ENCODE results near the gene GABBR2. TPM values are rescaled to one million over a fixed set of nuclear protein-coding genes. Genes with fewer than 3 reads are reported as not detected.
"Not testable (repeated sequence)": the region's sequence is repeated elsewhere in the genome, so short reads cannot be mapped to it uniquely, and the experiment has no call there.

GABBR2 gene
- total RNA-seq, 1 donor from 2014 or later: not detected

GRCh38 chr9:98276907-98277469 is 431.7 kb downstream of the GABBR2 start:
- no peak for ATAC-seq

DNA sequence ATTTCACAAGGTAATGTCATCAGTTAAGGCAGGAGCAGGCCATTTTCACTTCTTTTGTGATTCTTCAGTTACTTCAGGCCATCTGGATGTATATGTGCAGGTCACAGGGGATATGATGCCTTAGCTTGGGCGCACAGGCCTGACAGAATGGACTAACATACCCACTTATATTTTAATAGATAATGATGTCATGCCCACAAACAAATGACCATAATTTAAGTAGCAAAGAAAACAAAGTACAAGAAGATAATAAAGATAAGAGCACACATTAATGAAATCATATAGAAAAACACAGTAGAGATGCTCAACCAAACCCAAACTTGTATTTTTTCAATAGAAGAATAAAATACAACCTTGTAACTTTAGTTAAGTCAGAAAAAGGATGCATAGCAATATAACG is 433.6 kb downstream of the GABBR2 start:
- ATAC-seq: no peak

- ATAC-seq: no peak
Measured at GRCh38 chr9:98272083-98272482, 436.7 kb downstream of the GABBR2 start.

DNA sequence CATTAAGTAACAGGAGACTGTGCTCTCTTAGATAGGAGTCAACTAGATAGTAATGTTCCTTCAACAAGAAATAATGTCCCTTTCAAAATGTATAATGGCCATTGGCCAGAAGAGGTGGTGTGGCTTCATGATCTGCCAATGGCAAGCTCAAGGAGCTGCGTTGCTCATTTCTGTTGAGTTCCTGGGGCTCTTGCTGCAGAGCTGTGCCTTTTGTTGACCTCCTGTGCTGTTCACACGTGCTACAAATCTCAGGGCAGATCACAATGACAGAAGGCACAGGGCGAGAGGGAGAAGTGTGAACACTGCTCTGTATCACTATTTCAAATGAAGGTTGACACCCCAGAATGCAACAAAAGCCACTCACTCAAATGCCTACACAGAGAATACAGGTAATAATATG is 437.3 kb downstream of the GABBR2 start:
- ATAC-seq: no peak

- not testable (repeated sequence) for ATAC-seq
Measured at GRCh38 chr9:98270284-98270683, 438.5 kb downstream of the GABBR2 start.

- ATAC-seq: not testable (repeated sequence)
Measured at GRCh38 chr9:98269652-98270051, 439.1 kb downstream of the GABBR2 start.

- not testable (repeated sequence) for ATAC-seq
Measured at GRCh38 chr9:98267556-98267955, 441.2 kb downstream of the GABBR2 start.

DNA sequence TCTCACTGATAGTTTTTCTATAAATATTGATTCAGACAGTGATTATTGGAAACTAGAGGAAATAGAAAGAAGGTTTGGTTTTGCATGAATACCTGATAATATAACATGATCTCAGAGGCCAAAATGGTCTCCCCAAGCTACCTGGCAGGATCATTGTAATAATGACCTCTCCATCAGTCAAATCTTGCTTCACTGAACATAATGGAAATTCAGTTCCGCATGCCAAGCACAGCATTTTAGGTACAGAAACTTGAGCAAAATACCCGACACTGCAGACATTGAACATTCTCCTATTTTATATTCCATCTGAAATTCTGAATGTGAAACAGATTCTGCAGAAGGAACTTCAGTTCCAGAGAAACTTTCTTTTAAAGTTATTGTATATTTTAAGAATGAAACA is 444.2 kb downstream of the GABBR2 start:
- no peak for ATAC-seq

DNA sequence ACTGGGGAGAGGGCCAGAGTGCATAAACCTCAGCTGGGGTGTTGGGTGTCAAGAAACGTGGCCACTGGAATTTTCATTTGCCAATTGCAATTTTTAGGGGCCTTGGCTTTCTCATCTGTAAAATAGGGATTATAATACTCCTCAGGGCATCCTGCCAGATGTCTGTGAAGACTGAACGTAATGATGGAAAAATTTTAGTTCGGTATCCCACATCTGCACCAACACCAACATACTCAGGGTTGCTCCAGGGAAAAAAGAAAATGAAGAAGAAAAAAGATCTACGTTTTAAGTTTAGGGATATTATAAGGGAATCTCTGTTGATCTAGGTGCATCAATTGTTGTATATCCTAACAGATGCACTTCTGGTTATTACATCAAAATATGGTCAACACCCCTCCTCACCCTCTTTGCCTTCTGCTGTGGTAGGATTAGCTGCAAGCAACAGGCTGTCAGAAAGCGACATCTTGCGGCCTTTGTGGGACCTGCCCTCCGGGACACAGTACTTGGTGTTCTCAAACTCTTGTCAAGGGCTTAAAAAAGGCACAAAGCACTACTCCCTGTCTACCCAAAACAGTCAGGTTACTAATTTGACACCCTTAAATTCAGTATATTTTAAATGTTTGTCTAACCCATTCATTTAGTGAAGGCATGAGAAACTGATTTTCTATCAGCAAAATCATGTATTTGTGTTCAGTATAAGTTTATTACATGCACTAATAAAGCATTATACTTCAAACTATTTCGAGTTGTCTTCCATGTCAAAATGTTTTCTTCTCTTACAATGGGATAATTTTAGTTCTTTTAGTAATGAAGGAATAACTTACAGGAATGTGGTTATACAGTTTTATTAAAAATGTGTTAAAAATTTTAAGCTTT is 445.0 kb downstream of the GABBR2 start:
- peak; percentile 88 for ATAC-seq

DNA sequence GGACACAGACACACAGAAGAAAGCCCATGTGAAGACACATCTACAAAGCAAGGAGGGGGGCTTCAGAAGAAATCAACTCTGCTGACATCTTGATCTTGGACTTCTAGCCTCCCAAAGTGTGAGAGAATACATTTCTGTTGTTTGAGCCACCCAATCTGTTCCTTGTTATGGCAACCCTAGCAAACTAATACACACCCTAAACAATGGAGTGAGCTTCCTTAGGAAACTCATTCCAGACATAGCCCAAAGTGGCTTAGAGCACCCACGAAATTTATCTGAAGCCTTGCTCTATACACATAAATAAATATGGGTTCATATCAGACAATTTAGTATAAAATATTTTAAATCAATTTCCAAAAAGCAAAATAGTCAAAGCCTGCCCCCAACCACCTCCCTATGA is 445.7 kb downstream of the GABBR2 start:
- no peak for ATAC-seq

GRCh38 chr9:98262056-98262455 is 446.7 kb downstream of the GABBR2 start:
- ATAC-seq: no peak

- ATAC-seq: no peak
Measured at GRCh38 chr9:98260635-98261034, 448.1 kb downstream of the GABBR2 start.

GRCh38 chr9:98259791-98260190 is 448.9 kb downstream of the GABBR2 start:
- ATAC-seq: no peak

DNA sequence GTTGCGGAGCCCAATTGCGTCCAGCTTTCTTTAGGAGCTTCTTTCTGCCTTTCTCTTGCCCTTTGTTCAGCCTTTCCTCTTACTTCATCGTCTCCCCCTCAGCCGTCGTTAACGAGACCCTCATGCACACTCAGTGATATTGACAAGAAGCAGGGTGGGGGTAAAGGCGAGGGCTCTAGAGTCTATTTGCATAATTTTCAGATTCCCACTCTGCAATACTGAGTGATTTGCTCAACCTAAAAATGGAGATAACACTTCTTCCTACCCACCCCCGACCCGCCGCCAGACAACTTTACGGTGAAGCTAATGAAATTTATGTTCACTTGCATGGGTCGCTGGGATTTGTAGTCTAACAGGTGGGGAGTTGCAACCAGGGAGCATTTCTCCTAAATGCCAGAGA is 452.0 kb downstream of the GABBR2 start:
- ATAC-seq: no peak

DNA sequence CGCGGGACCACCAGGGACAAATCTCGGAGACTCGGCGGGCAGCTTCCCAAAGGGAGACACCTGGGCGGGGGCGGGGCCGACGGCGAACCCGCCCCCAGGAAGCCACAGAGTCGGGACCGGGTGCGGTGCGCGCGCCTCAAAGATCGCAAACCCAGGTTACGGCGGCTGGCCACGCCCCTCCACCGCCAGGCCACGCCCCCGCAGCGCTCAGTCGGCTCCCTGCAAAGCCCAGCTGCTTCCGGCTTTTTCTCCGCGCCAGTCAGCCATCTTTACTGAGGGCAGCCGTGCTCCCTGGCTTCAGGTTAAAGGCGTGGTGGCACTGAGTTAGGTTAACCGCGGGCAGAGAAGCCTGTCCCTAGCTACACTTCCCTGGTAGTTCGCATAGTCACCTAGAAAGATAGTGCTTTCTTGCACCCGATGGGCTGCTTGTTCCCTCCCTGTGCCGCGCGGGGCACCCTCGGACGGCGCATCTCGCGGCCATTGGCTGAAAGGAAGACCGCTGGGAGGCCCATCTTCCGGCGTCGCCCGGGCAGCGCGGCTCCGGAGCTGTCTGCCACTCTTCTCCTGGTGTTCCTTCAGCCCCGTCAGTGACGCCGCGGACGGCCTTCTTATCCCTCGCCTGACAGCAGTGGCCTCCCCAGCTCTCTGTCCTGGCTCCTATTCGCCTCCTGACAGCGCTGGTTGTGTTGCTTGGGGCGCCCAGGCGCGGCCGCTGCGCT is 453.0 kb downstream of the GABBR2 start, which contains the start of gene TBC1D2:
Gene TBC1D2, minus strand, starts transcription at position 72 of the 719 bp plus-strand sequence. CDS start 108 bp downstream, outside the sequence.
- peak; percentile 91 for ATAC-seq

GRCh38 chr9:98255061-98255577 is 453.6 kb downstream of the GABBR2 start:
- no peak for ATAC-seq

DNA sequence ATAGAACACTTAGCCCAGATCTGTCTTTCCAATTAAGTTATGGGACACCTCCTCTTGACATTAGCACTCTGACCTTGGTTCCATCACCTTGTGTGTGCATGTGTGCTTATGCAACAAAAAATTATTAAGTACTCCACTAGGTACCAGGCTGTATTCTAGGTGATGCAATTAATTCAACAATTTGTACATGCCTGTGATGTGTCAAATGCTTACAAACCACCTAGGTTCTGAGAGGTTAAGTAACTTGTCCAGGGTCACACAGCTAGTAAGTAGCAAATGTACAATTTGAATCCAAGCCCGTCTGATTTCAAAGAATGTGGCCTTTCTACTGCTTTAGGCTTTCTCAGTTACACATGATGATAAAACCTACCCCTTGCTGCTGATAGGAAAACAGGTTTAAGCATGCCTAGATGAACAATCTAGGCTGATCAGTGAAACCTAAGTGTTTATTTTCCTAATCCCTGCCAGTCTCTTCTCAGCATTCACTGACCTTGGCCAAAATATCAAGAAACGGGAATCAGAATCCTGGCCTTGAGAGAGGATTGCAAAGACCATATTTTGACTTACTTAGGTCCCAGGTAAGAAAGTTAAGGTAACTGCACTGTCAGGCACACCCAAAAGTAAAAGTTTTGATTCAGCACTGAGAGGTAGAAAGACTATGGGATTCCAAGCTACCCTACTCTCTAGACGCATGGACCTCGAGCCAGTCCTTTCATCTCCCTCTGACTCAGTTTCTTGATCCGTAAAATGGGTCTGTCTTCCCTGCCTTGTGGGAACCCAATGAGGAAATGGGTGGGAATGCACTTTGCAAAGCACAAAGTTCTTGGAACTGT is 454.3 kb downstream of the GABBR2 start:
- ATAC-seq: no peak

DNA sequence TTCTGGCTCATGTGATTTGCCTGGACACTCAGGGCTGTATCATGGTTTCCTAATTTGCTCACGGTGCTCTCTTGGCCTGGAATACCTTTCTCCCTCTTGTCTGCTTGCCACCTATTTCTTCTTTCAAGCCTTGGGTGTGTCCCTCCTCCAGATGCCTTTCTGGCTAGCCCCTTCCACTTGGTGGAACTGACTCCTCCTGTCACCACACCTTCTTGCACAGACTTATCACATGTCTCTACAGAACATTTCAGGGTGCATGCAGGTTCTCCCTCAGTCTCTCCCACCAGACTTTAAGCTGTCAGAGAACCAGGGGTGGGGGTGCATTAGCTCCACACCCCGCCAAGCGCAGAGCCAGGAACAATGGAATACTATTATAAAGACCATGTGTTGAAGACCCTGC is 455.2 kb downstream of the GABBR2 start:
- peak; percentile 20 for ATAC-seq

- ATAC-seq: peak; percentile 53
Measured at GRCh38 chr9:98251551-98251950, 457.2 kb downstream of the GABBR2 start.

GRCh38 chr9:98249771-98250170 is 459.0 kb downstream of the GABBR2 start:
- ATAC-seq: no peak

- ATAC-seq: peak; percentile 85
Measured at GRCh38 chr9:98248737-98249474, 459.8 kb downstream of the GABBR2 start.
